Esophagus squamous epithelium (tissue), 4 donors: ENCODE data around the gene TPD52L1.

ENCODE experiments used
- CTCF ChIP-seq, 6 experiments: fragments of 450-650 bp in 4 of 6; fragments of 200-600 bp in 2 of 6; sonication (generic) in 2 of 6; IDR thresholded peaks; one replicate each; pipeline ENCODE4 v1.5.1; 2016 to 2019; ENCODE audit warnings: antibody characterized with exemption in 6 of 6, mild to moderate bottlenecking in 4 of 6, moderate library complexity in 4 of 6
- POLR2A ChIP-seq, 4 donors: fragments of 450-650 bp; IDR thresholded peaks; one replicate each; pipeline ENCODE4 v1.6.1; 2017; ENCODE audit warnings: antibody characterized with exemption in 4 of 4, mild to moderate bottlenecking in 4 of 4, moderate library complexity in 3 of 4

GRCh38 chr6:125166711-125167110 is 13.1 kb downstream of the TPD52L1 start:
- TF ChIP-seq POLR2A (IDR thresholded peaks at IDR 0.05) = no peak
- TF ChIP-seq CTCF (IDR thresholded peaks at IDR 0.05) = no peak
